Putamen (tissue), 1 donor: Measurements from ENCODE around the gene PRRG1.
"Not testable (repeated sequence)": the region's sequence is repeated elsewhere in the genome, so short reads cannot be mapped to it uniquely, and the experiment has no call there.

Experiments used
- DNase-seq: peaks from one replicate; pipeline ENCODE4 v3.0.0-alpha.2; 2016; ENCODE audit warnings: low spot score

The PRRG1 gene

GRCh38 chrX:37349221-37350033 is at the start of gene PRRG1:
Gene PRRG1, plus strand, starts transcription at chrX:37349364. Its CDS starts 56,886 bp downstream, at chrX:37406250.
- peak; percentile 82 for DNase-seq

- peak; percentile 4 for DNase-seq
These were observed 46.6 kb upstream of the PRRG1 start for GRCh38 chrX:37302569-37302968.

GRCh38 chrX:37305238-37305637 is 43.9 kb upstream of the PRRG1 start:
- DNase-seq = not testable (repeated sequence)

GRCh38 chrX:37314531-37314930 is 34.6 kb upstream of the PRRG1 start:
- no peak for DNase-seq

GRCh38 chrX:37315511-37316248 is 33.5 kb upstream of the PRRG1 start:
- no peak for DNase-seq

- DNase-seq = no peak
These were observed 28.5 kb upstream of the PRRG1 start for GRCh38 chrX:37320541-37321203.

- DNase-seq = no peak
These were observed 18.5 kb upstream of the PRRG1 start for GRCh38 chrX:37330642-37331041.

- DNase-seq = peak; percentile 41
These were observed 17.6 kb upstream of the PRRG1 start for GRCh38 chrX:37331546-37331945.

- no peak for DNase-seq
These were observed 17.1 kb upstream of the PRRG1 start for GRCh38 chrX:37332055-37332454.

GRCh38 chrX:37332987-37333658 is 16.0 kb upstream of the PRRG1 start:
- DNase-seq = no peak

- no peak for DNase-seq
These were observed 1.7 kb upstream of the PRRG1 start for GRCh38 chrX:37347420-37347819.

- DNase-seq = no peak
These were observed 763 bp upstream of the PRRG1 start for GRCh38 chrX:37348231-37348970.

GRCh38 chrX:37348971-37349220 is 268 bp upstream of the PRRG1 start:
- DNase-seq = no peak

- DNase-seq = no peak
These were observed 836 bp downstream of the PRRG1 start for GRCh38 chrX:37350034-37350365.

GRCh38 chrX:37353646-37354045 is 4.5 kb downstream of the PRRG1 start:
- no peak for DNase-seq

- DNase-seq = no peak
These were observed 8.3 kb downstream of the PRRG1 start for GRCh38 chrX:37357436-37357835.

GRCh38 chrX:37361596-37361995 is 12.4 kb downstream of the PRRG1 start:
- DNase-seq = no peak

GRCh38 chrX:37364666-37365065 is 15.5 kb downstream of the PRRG1 start:
- DNase-seq = no peak

GRCh38 chrX:37367946-37368345 is 18.8 kb downstream of the PRRG1 start:
- DNase-seq = no peak

GRCh38 chrX:37370499-37371141 is 21.5 kb downstream of the PRRG1 start:
- DNase-seq = no peak

GRCh38 chrX:37371578-37371991 is 22.4 kb downstream of the PRRG1 start:
- DNase-seq = no peak
